SU-DHL-6 (cell line): ENCODE data around the gene RHOV.

Experiments used
- CTCF ChIP-seq: fragments of 200-600 bp; sonication (generic); IDR thresholded peaks from one replicate; pipeline ENCODE4 v1.5.1; 2017; ENCODE audit warnings: antibody characterized with exemption, mild to moderate bottlenecking, low read length, moderate library complexity; ENCODE audit not compliant: insufficient read depth, poor library complexity, severe bottlenecking
- EZH2phosphoT487 ChIP-seq: fragments of 200-600 bp; sonication (generic), shearing (Covaris generic); conservative IDR thresholded peaks from 2 replicates; pipeline ENCODE4 v1.6.1; 2018; ENCODE audit warnings: mild to moderate bottlenecking, antibody characterized with exemption, low read length, moderate library complexity, mixed read lengths

- TF ChIP-seq CTCF (no peak), EZH2phosphoT487 (no peak)
Observed at GRCh38 chr15:40904552-40905201, 30.6 kb upstream of the RHOV start.
